A549 (cell line): ENCODE results near the gene SND1. TPM values are rescaled to one million over a fixed set of nuclear protein-coding genes. Genes with fewer than 3 reads are reported as not detected.

Experiments used
- ATAC-seq, 2 experiments: fragments of 200-7000 bp in 1 of 2; fragments of >200 bp in 1 of 2; cut with Nextera tagmentation in 1 of 2; cut with Tn5 transposase in 1 of 2; 3 replicates each; pipeline versions ENCODE4 v1.8.0 to v1.9.1; 2018 to 2020; ENCODE audit warnings: mild to moderate bottlenecking in 1 of 2, moderate library complexity in 1 of 2
- CTCF ChIA-PET: fragments of 300-600 bp; sonication (Branson Sonifier 250); formaldehyde crosslinking; extraction: SDS; loops from one replicate; lab custom pipeline; 2021; ENCODE audit warnings: antibody characterized with exemption, inconsistent platforms; lab: Yijun Ruan, JAX
- POLR2A ChIA-PET: fragments of 350-600 bp; formaldehyde crosslinking; extraction: SDS; loops from one replicate; lab custom pipeline; 2021; ENCODE audit warnings: antibody characterized with exemption, inconsistent platforms; lab: Yijun Ruan, JAX
- DNase-seq, 2 experiments: peaks; one replicate each; pipeline versions ENCODE4 v3.0.0 to v3.0.0-alpha.2; 2011 to 2016; ENCODE audit warnings: low read depth in 1 of 2, low spot score in 1 of 2
- FAIRE-seq: peaks from 2 replicates; lab custom pipeline; 2011; peaks lifted over from hg19 to GRCh38; lab: Jason Lieb, UNC
- H3K27ac ChIP-seq, 2 experiments: fragments of >200 bp; sonication (Bioruptor Twin); formaldehyde crosslinking; 3 replicates each; pipeline ENCODE4 v1.5.1; 2016 to 2017
- H3K4me1 ChIP-seq: fragments of >200 bp; sonication (Bioruptor Twin); formaldehyde crosslinking; 3 replicates; pipeline ENCODE4 v1.6.1; 2016
- H3K4me2 ChIP-seq: fragments of >200 bp; sonication (Bioruptor Twin); formaldehyde crosslinking; 3 replicates; pipeline ENCODE4 v1.6.1; 2016
- H3K4me3 ChIP-seq: fragments of >200 bp; sonication (Bioruptor Twin); formaldehyde crosslinking; 3 replicates; pipeline ENCODE4 v1.5.1; 2016
- H3K9me3 ChIP-seq: fragments of >200 bp; sonication (Bioruptor Twin); formaldehyde crosslinking; 3 replicates; pipeline ENCODE4 v1.6.1; 2016
- CBX2 ChIP-seq: fragments of 200-600 bp; sonication (generic); IDR thresholded peaks from 2 replicates; pipeline ENCODE4 v1.6.1; 2016; ENCODE audit warnings: low read depth, mild to moderate bottlenecking, borderline replicate concordance
- CBX8 ChIP-seq: fragments of 200-600 bp; sonication (generic); IDR thresholded peaks from 2 replicates; pipeline ENCODE4 v1.6.1; 2016
- CEBPB ChIP-seq, 2 experiments: fragments of >200 bp in 1 of 2; sonication (Bioruptor Twin) in 1 of 2; formaldehyde crosslinking in 1 of 2; IDR thresholded peaks; 2 replicates each; pipeline ENCODE4 v1.6.1; 2012 to 2016
- CHD2 ChIP-seq: fragments of 150-350 bp; IDR thresholded peaks from 2 replicates; pipeline ENCODE4 v1.6.1; 2014; ENCODE audit warnings: low read length; ENCODE audit not compliant: partially characterized antibody
- EHMT2 ChIP-seq: fragments of 200-600 bp; sonication (generic); IDR thresholded peaks from 2 replicates; pipeline ENCODE4 v1.6.1; 2016; ENCODE audit warnings: antibody characterized with exemption, low read depth, mild to moderate bottlenecking, moderate library complexity
- EP300 ChIP-seq, 2 experiments: fragments of >200 bp; sonication (Bioruptor Twin); formaldehyde crosslinking; IDR thresholded peaks; 2 replicates in 1 of 2; 3 replicates in 1 of 2; pipeline ENCODE4 v1.6.1; 2016 to 2017
- ESRRA ChIP-seq: fragments of 150-350 bp; IDR thresholded peaks from 2 replicates; pipeline ENCODE4 v1.6.1; 2014; ENCODE audit warnings: mild to moderate bottlenecking, low read length, borderline replicate concordance
- FOSB ChIP-seq: fragments of 250-450 bp; sonication (Bioruptor Pico); IDR thresholded peaks from 2 replicates; pipeline ENCODE4 v1.5.0; 2020; ENCODE audit warnings: mild to moderate bottlenecking, moderate library complexity
- GATA3 ChIP-seq: IDR thresholded peaks from 2 replicates; pipeline ENCODE4 v1.6.1; 2012; ENCODE audit warnings: borderline replicate concordance
- HDAC2 ChIP-seq: fragments of 200-600 bp; sonication (generic); IDR thresholded peaks from 2 replicates; pipeline ENCODE4 v1.6.1; 2016
- HEYL ChIP-seq: fragments of 250-450 bp; sonication (Bioruptor Pico); IDR thresholded peaks from 2 replicates; pipeline ENCODE4 v1.8.0; 2021; ENCODE audit warnings: mild to moderate bottlenecking, moderate library complexity
- HOXA7 ChIP-seq: fragments of 250-450 bp; sonication (Bioruptor Pico); IDR thresholded peaks from 2 replicates; pipeline ENCODE4 v1.5.0; 2020; ENCODE audit warnings: mild to moderate bottlenecking, moderate library complexity
- MAZ ChIP-seq: fragments of 150-350 bp; IDR thresholded peaks from 2 replicates; pipeline ENCODE4 v1.6.1; 2014; ENCODE audit warnings: antibody characterized with exemption, low read depth, low read length, borderline replicate concordance
- MYC ChIP-seq: IDR thresholded peaks from 2 replicates; pipeline ENCODE4 v1.6.1; 2012; ENCODE audit warnings: mild to moderate bottlenecking, inconsistent platforms, low read length, improper control_type of control experiment, borderline replicate concordance
- NFE2L2 ChIP-seq: fragments of 150-350 bp; conservative IDR thresholded peaks from 2 replicates; pipeline ENCODE4 v1.6.1; 2014; ENCODE audit warnings: low read length
- NPAS2 ChIP-seq: fragments of 250-450 bp; sonication (Bioruptor Pico); IDR thresholded peaks from 2 replicates; pipeline ENCODE4 v1.8.0; 2022; ENCODE audit warnings: mild to moderate bottlenecking, moderate library complexity, borderline replicate concordance
- NR3C1 ChIP-seq: fragments of >200 bp; sonication (Bioruptor Twin); formaldehyde crosslinking; IDR thresholded peaks from 3 replicates; pipeline ENCODE4 v1.6.1; 2017
- POLR2A ChIP-seq: IDR thresholded peaks from 2 replicates; pipeline ENCODE4 v1.6.1; 2012; ENCODE audit warnings: mild to moderate bottlenecking, low read length
- REST ChIP-seq: fragments of 200-600 bp; sonication (generic); IDR thresholded peaks from 2 replicates; pipeline ENCODE4 v1.6.1; 2016; ENCODE audit warnings: antibody characterized with exemption, mild to moderate bottlenecking, moderate library complexity
- RFX5 ChIP-seq: fragments of 450-650 bp; IDR thresholded peaks from 2 replicates; pipeline ENCODE4 v1.7.1; 2014; ENCODE audit warnings: antibody characterized with exemption, mild to moderate bottlenecking, moderate library complexity
- RNF2 ChIP-seq: fragments of 200-600 bp; sonication (generic); IDR thresholded peaks from 2 replicates; pipeline ENCODE4 v1.6.1; 2016; ENCODE audit warnings: low read depth, mild to moderate bottlenecking, antibody characterized with exemption, moderate library complexity, borderline replicate concordance
- SMC3 ChIP-seq: fragments of >200 bp; sonication (Bioruptor Twin); formaldehyde crosslinking; IDR thresholded peaks from 3 replicates; pipeline ENCODE4 v1.6.1; 2018; ENCODE audit warnings: inconsistent platforms
- TP53 ChIP-seq: fragments of 250-450 bp; sonication (Bioruptor Pico); IDR thresholded peaks from 2 replicates; pipeline ENCODE4 v1.5.0; 2021; ENCODE audit warnings: mild to moderate bottlenecking, moderate library complexity
- USF2 ChIP-seq: fragments of 450-650 bp; IDR thresholded peaks from 2 replicates; pipeline ENCODE4 v1.6.1; 2014; ENCODE audit warnings: antibody characterized with exemption
- ZC3H11A ChIP-seq: fragments of 450-650 bp; IDR thresholded peaks from 2 replicates; pipeline ENCODE4 v1.6.1; 2014; ENCODE audit warnings: antibody characterized with exemption, mild to moderate bottlenecking
- ZSCAN20 ChIP-seq: fragments of 250-450 bp; sonication (Bioruptor Pico); IDR thresholded peaks from 2 replicates; pipeline ENCODE4 v1.8.0; 2022; ENCODE audit warnings: mild to moderate bottlenecking, moderate library complexity
- WGBS: methylation state at CpG from one replicate; pipeline ENCODE4 v1.1.6; 2017; ENCODE audit errors: missing lambda C conversion rate; 5-methylcytosine and 5-hydroxymethylcytosine counted together
- polyA plus RNA-seq, 4 experiments: library from polyadenylated mRNA; depleted of rRNA in 3 of 4; stranded (reverse); fragments of >200 nt; fragmentation: RNase III in 1 of 4; extraction: RNeasy Plus Mini Kit Qiagen cat#74134 plus additional on column Dnase treatment in 1 of 4; gene quantifications; 2 replicates in 3 of 4; 3 replicates in 1 of 4; pipeline ENCODE4 v1.2.3, GENCODE V29; 2011 to 2017
- TF ChIP-seq, protein P1 (sequence below): fragments of 250-450 bp; sonication (Bioruptor Pico); IDR thresholded peaks from 2 replicates; pipeline ENCODE4 v1.5.0; 2021; ENCODE audit warnings: mild to moderate bottlenecking, moderate library complexity, borderline replicate concordance
- TF ChIP-seq, protein P2 (sequence below): fragments of >200 bp; sonication (Bioruptor Twin); formaldehyde crosslinking; IDR thresholded peaks from 3 replicates; pipeline ENCODE4 v1.6.1; 2016

The SND1 gene
- polyA plus RNA-seq, 2 of the 4 experiments (the other 2 are of a cell fraction) = 102 to 138 TPM

- TF ChIP-seq EP300 (IDR thresholded peaks at IDR 0.05) (no peak), ZC3H11A (no peak), TP53 (CRISPR knock-in tag) (no peak), CBX2 (no peak)
- TF ChIP-seq, all 56 proteins: peak for 0
Measured at GRCh38 chr7:127793582-127793981, 141.6 kb downstream of the SND1 start (continued).

GRCh38 chr7:127794136-127794535, 142.1 kb downstream of the SND1 start:
- CTCF ChIA-PET = interaction anchor here (1.7 to 2.6 kb wide), 2 partner anchors 11 to 18 kb away, joined by 4 to 12 read pairs; no protein-coding TSS in a partner anchor
- no peaks in the 10 kb centered on the region for H3K9me3 ChIP-seq
- DNase-seq (no peak), ATAC-seq (no peak), FAIRE-seq (no peak)
- H3K4me1 ChIP-seq = peaks cover 4% of the 10 kb centered on the region; the same call in 2 of the 3 replicates
- no peak overlapping the region for H3K4me2 ChIP-seq
- POLR2A ChIA-PET = no interaction called here
- 92% methylated on average over 1 of the region's 1 CpG for WGBS
- no peak overlapping the region for H3K27ac ChIP-seq
- H3K4me3 ChIP-seq = no peak overlapping the region
- TF ChIP-seq GATA3 (no peak), EHMT2 (no peak), POLR2A (no peak), RNF2 (no peak), NR3C1 (no peak), MAZ (no peak), CHD2 (no peak), CBX2 (no peak), CBX8 (no peak)

GRCh38 chr7:127794551-127794950, 142.6 kb downstream of the SND1 start:
- Histone ChIP-seq H3K9me3 (no peaks in the 10 kb centered on the region), H3K27ac (no peak overlapping the region), H3K4me1 (peaks cover 4% of the 10 kb centered on the region; the same call in 1 of the 3 replicates), H3K4me3 (no peak overlapping the region), H3K4me2 (no peak overlapping the region)
- DNase-seq (no peak), ATAC-seq (no peak), FAIRE-seq (no peak)
- ChIA-PET POLR2A (no interaction called here), CTCF (interaction anchor here (1.3 to 1.7 kb wide), 2 partner anchors 9 to 18 kb away, joined by 4 read pairs; no protein-coding TSS in a partner anchor)
- TF ChIP-seq REST (no peak), NR3C1 (no peak), NPAS2 (no peak), ESRRA (no peak)
- TF ChIP-seq, protein P1, sequence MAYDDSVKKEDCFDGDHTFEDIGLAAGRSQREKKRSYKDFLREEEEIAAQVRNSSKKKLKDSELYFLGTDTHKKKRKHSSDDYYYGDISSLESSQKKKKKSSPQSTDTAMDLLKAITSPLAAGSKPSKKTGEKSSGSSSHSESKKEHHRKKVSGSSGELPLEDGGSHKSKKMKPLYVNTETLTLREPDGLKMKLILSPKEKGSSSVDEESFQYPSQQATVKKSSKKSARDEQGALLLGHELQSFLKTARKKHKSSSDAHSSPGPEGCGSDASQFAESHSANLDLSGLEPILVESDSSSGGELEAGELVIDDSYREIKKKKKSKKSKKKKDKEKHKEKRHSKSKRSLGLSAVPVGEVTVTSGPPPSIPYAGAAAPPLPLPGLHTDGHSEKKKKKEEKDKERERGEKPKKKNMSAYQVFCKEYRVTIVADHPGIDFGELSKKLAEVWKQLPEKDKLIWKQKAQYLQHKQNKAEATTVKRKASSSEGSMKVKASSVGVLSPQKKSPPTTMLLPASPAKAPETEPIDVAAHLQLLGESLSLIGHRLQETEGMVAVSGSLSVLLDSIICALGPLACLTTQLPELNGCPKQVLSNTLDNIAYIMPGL (CRISPR knock-in tag) = no peak
- 85% methylated on average over 4 of the region's 4 CpGs for WGBS

- DNase-seq = no peak
- no peak for FAIRE-seq
- Histone ChIP-seq H3K9me3 (no peaks in the 10 kb centered on the region), H3K4me1 (no peaks in the 10 kb centered on the region), H3K4me3 (no peak overlapping the region), H3K4me2 (no peak overlapping the region), H3K27ac (no peak overlapping the region)
- ChIA-PET CTCF (interaction anchor here (1.5 kb wide), 1 partner anchor 90 kb away, joined by 4 read pairs; no protein-coding TSS in a partner anchor), POLR2A (no interaction called here)
- 89% methylated on average over 3 of the region's 3 CpGs for WGBS
- ATAC-seq = no peak
- TF ChIP-seq, protein P2, sequence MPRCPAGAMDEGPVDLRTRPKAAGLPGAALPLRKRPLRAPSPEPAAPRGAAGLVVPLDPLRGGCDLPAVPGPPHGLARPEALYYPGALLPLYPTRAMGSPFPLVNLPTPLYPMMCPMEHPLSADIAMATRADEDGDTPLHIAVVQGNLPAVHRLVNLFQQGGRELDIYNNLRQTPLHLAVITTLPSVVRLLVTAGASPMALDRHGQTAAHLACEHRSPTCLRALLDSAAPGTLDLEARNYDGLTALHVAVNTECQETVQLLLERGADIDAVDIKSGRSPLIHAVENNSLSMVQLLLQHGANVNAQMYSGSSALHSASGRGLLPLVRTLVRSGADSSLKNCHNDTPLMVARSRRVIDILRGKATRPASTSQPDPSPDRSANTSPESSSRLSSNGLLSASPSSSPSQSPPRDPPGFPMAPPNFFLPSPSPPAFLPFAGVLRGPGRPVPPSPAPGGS = no peak
- TF ChIP-seq FOSB (CRISPR knock-in tag) (no peak), RFX5 (no peak), SMC3 (no peak), CEBPB (IDR thresholded peaks at IDR 0.05) (no peak), HDAC2 (no peak), HOXA7 (CRISPR knock-in tag) (no peak), CBX8 (no peak), MYC (no peak), HEYL (no peak), USF2 (no peak), NFE2L2 (no peak), ZSCAN20 (CRISPR knock-in tag) (no peak)
Measured at GRCh38 chr7:127798023-127798422, 146.0 kb downstream of the SND1 start.
